ENCODE results near the gene SYPL1. TPM values are rescaled to one million over a fixed set of nuclear protein-coding genes. Genes with fewer than 3 reads are reported as not detected.
A peak's percentile ranks its signal among the peaks of the same experiment; 100 is the strongest.

Gene SYPL1
- total RNA-seq, 2 experiments from 2014 or later: 51.3 to 52.4 TPM

GRCh38 chr7:106108991-106109390 is 3.1 kb downstream of the SYPL1 start:
- CTCF ChIA-PET: interaction anchor here (1.8 kb wide), 1 partner anchor 38 kb away, joined by 7 read pairs; no protein-coding TSS in a partner anchor
- peaks cover 35% of the 10 kb centered on the region for H3K36me3 Mint-ChIP-seq (ENCODE audit: low read depth)
- POLR2A ChIA-PET: interaction anchor here (1.8 kb wide), 1 partner anchor 26 kb away, joined by 5 read pairs; no protein-coding TSS in a partner anchor
- no peaks in the 10 kb centered on the region for H3K27me3 Mint-ChIP-seq (ENCODE audit: low read depth)
- peaks cover 50% of the 10 kb centered on the region for H3K4me1 Mint-ChIP-seq (ENCODE audit: low read depth)
- no peak for ATAC-seq
- DNase-seq: no peak
- peak overlapping the region; percentile 20 for H3K4me3 Mint-ChIP-seq
- H3K27ac Mint-ChIP-seq: no peak overlapping the region
- no peaks in the 10 kb centered on the region for H3K9me3 Mint-ChIP-seq (ENCODE audit: insufficient read depth)

GRCh38 chr7:106104721-106105260 is 7.3 kb downstream of the SYPL1 start:
- ATAC-seq: no peak
- H3K9me3 Mint-ChIP-seq (ENCODE audit: insufficient read depth): no peaks in the 10 kb centered on the region
- ChIA-PET POLR2A (no interaction called here), CTCF (interaction anchor here (1.2 to 1.4 kb wide), 2 partner anchors 46 to 49 kb away, joined by 4 read pairs; no protein-coding TSS in a partner anchor)
- H3K36me3 Mint-ChIP-seq (ENCODE audit: low read depth): peaks cover 43% of the 10 kb centered on the region
- DNase-seq: no peak
- no peak overlapping the region for H3K4me3 Mint-ChIP-seq
- no peak overlapping the region for H3K27ac Mint-ChIP-seq
- peaks cover 59% of the 10 kb centered on the region for H3K4me1 Mint-ChIP-seq (ENCODE audit: low read depth)
- H3K27me3 Mint-ChIP-seq (ENCODE audit: low read depth): no peaks in the 10 kb centered on the region

- Mint-ChIP-seq H3K27ac (no peak overlapping the region), H3K4me1 (ENCODE audit: low read depth) (peaks cover 54% of the 10 kb centered on the region), H3K4me3 (no peak overlapping the region), H3K27me3 (ENCODE audit: low read depth) (no peaks in the 10 kb centered on the region), H3K9me3 (ENCODE audit: insufficient read depth) (no peaks in the 10 kb centered on the region), H3K36me3 (ENCODE audit: low read depth) (peaks cover 41% of the 10 kb centered on the region)
- POLR2A ChIA-PET: interaction anchor here (0.7 to 1.5 kb wide), 4 partner anchors 9 to 181 kb away, joined by 3 to 4 read pairs (median 4); partner anchors contain the start of gene SYPL1
- no peak for ATAC-seq
- DNase-seq: no peak
- CTCF ChIA-PET: interaction anchor here (0.9 to 1.5 kb wide), 5 partner anchors 8 to 52 kb away, joined by 4 to 9 read pairs (median 5); partner anchors contain the start of gene SYPL1
Observed at GRCh38 chr7:106102387-106102966, 9.6 kb downstream of the SYPL1 start.

GRCh38 chr7:106101726-106102125 is 10.4 kb downstream of the SYPL1 start:
- no peak overlapping the region for H3K4me3 Mint-ChIP-seq
- ATAC-seq (no peak), DNase-seq (no peak)
- H3K4me1 Mint-ChIP-seq (ENCODE audit: low read depth): peaks cover 54% of the 10 kb centered on the region
- ChIA-PET POLR2A (no interaction called here), CTCF (interaction anchor here (1.5 kb wide), 1 partner anchor 53 kb away, joined by 9 read pairs; no protein-coding TSS in a partner anchor)
- no peaks in the 10 kb centered on the region for H3K9me3 Mint-ChIP-seq (ENCODE audit: insufficient read depth)
- no peaks in the 10 kb centered on the region for H3K27me3 Mint-ChIP-seq (ENCODE audit: low read depth)
- H3K36me3 Mint-ChIP-seq (ENCODE audit: low read depth): peaks cover 44% of the 10 kb centered on the region
- H3K27ac Mint-ChIP-seq: no peak overlapping the region

GRCh38 chr7:106100863-106101629 is 11.1 kb downstream of the SYPL1 start:
- no peak for ATAC-seq
- Mint-ChIP-seq H3K27me3 (ENCODE audit: low read depth) (no peaks in the 10 kb centered on the region), H3K9me3 (ENCODE audit: insufficient read depth) (no peaks in the 10 kb centered on the region), H3K4me1 (ENCODE audit: low read depth) (peaks cover 54% of the 10 kb centered on the region), H3K36me3 (ENCODE audit: low read depth) (peaks cover 45% of the 10 kb centered on the region), H3K4me3 (no peak overlapping the region), H3K27ac (peak overlapping the region; percentile 2)
- no peak for DNase-seq
- ChIA-PET POLR2A (no interaction called here), CTCF (interaction anchor here (1.2 to 1.5 kb wide), 2 partner anchors 9 to 44 kb away, joined by 5 to 7 read pairs; no protein-coding TSS in a partner anchor)

GRCh38 chr7:106099539-106099938 is 12.6 kb downstream of the SYPL1 start:
- Mint-ChIP-seq H3K4me3 (no peak overlapping the region), H3K36me3 (ENCODE audit: low read depth) (peaks cover 43% of the 10 kb centered on the region), H3K9me3 (ENCODE audit: insufficient read depth) (no peaks in the 10 kb centered on the region), H3K4me1 (ENCODE audit: low read depth) (peaks cover 45% of the 10 kb centered on the region), H3K27ac (no peak overlapping the region), H3K27me3 (ENCODE audit: low read depth) (no peaks in the 10 kb centered on the region)
- ATAC-seq: no peak
- DNase-seq: no peak
- ChIA-PET CTCF (interaction anchor here (1.5 kb wide), 1 partner anchor 42 kb away, joined by 5 read pairs; no protein-coding TSS in a partner anchor), POLR2A (no interaction called here)

- DNase-seq: no peak
- ChIA-PET POLR2A (no interaction called here), CTCF (no interaction called here)
- H3K4me1 Mint-ChIP-seq (ENCODE audit: low read depth): peaks cover 43% of the 10 kb centered on the region
- no peaks in the 10 kb centered on the region for H3K27me3 Mint-ChIP-seq (ENCODE audit: low read depth)
- peaks cover 43% of the 10 kb centered on the region for H3K36me3 Mint-ChIP-seq (ENCODE audit: low read depth)
- H3K27ac Mint-ChIP-seq: no peak overlapping the region
- H3K9me3 Mint-ChIP-seq (ENCODE audit: insufficient read depth): no peaks in the 10 kb centered on the region
- ATAC-seq: no peak
- no peak overlapping the region for H3K4me3 Mint-ChIP-seq
Observed at GRCh38 chr7:106098889-106099288, 13.2 kb downstream of the SYPL1 start.

GRCh38 chr7:106095634-106096033 is 16.5 kb downstream of the SYPL1 start:
- ChIA-PET CTCF (interaction anchor here (2.3 to 2.6 kb wide), 2 partner anchors 23 to 38 kb away, joined by 8 to 11 read pairs; no protein-coding TSS in a partner anchor), POLR2A (interaction anchor here (0.7 kb wide), 1 partner anchor 15 kb away, joined by 5 read pairs; no protein-coding TSS in a partner anchor)
- peaks cover 21% of the 10 kb centered on the region for H3K4me1 Mint-ChIP-seq (ENCODE audit: low read depth)
- H3K36me3 Mint-ChIP-seq (ENCODE audit: low read depth): peaks cover 45% of the 10 kb centered on the region
- H3K27me3 Mint-ChIP-seq (ENCODE audit: low read depth): no peaks in the 10 kb centered on the region
- DNase-seq (no peak), ATAC-seq (no peak)
- no peaks in the 10 kb centered on the region for H3K9me3 Mint-ChIP-seq (ENCODE audit: insufficient read depth)
- H3K27ac Mint-ChIP-seq: no peak overlapping the region
- no peak overlapping the region for H3K4me3 Mint-ChIP-seq

GRCh38 chr7:106094780-106095179 is 17.3 kb downstream of the SYPL1 start:
- ATAC-seq: no peak
- H3K4me1 Mint-ChIP-seq (ENCODE audit: low read depth): peaks cover 13% of the 10 kb centered on the region
- H3K9me3 Mint-ChIP-seq (ENCODE audit: insufficient read depth): no peaks in the 10 kb centered on the region
- H3K4me3 Mint-ChIP-seq: no peak overlapping the region
- peaks cover 52% of the 10 kb centered on the region for H3K36me3 Mint-ChIP-seq (ENCODE audit: low read depth)
- ChIA-PET CTCF (interaction anchor here (1.0 to 2.6 kb wide), 7 partner anchors 8 to 59 kb away, joined by 3 to 11 read pairs (median 6); no protein-coding TSS in a partner anchor), POLR2A (no interaction called here)
- no peaks in the 10 kb centered on the region for H3K27me3 Mint-ChIP-seq (ENCODE audit: low read depth)
- DNase-seq: no peak
- no peak overlapping the region for H3K27ac Mint-ChIP-seq

- ATAC-seq (no peak), DNase-seq (no peak)
- H3K4me3 Mint-ChIP-seq: no peak overlapping the region
- POLR2A ChIA-PET: interaction anchor here (1.2 kb wide), 1 partner anchor 20 kb away, joined by 3 read pairs; the partner anchor contains the start of gene SYPL1
- no peak overlapping the region for H3K27ac Mint-ChIP-seq
- peaks cover 61% of the 10 kb centered on the region for H3K36me3 Mint-ChIP-seq (ENCODE audit: low read depth)
- no peaks in the 10 kb centered on the region for H3K9me3 Mint-ChIP-seq (ENCODE audit: insufficient read depth)
- H3K27me3 Mint-ChIP-seq (ENCODE audit: low read depth): no peaks in the 10 kb centered on the region
- CTCF ChIA-PET: no interaction called here
- H3K4me1 Mint-ChIP-seq (ENCODE audit: low read depth): peaks cover 2% of the 10 kb centered on the region
Observed at GRCh38 chr7:106092204-106092603, 19.9 kb downstream of the SYPL1 start.

GRCh38 chr7:106089647-106090046 is 22.5 kb downstream of the SYPL1 start:
- H3K36me3 Mint-ChIP-seq (ENCODE audit: low read depth): peaks cover 58% of the 10 kb centered on the region
- peaks cover 3% of the 10 kb centered on the region for H3K4me1 Mint-ChIP-seq (ENCODE audit: low read depth)
- H3K9me3 Mint-ChIP-seq (ENCODE audit: insufficient read depth): no peaks in the 10 kb centered on the region
- H3K27ac Mint-ChIP-seq: no peak overlapping the region
- no peak for ATAC-seq
- ChIA-PET CTCF (interaction anchor here (0.9 to 1.5 kb wide), 2 partner anchors 14 to 65 kb away, joined by 3 to 4 read pairs; no protein-coding TSS in a partner anchor), POLR2A (no interaction called here)
- H3K27me3 Mint-ChIP-seq (ENCODE audit: low read depth): no peaks in the 10 kb centered on the region
- DNase-seq: no peak
- H3K4me3 Mint-ChIP-seq: no peak overlapping the region

All from activated CD8-positive, alpha-beta T cell treated with anti-CD3 and anti-CD28 coated beads, Interleukin-2, amount 10 ng/mL, durations not matched to agents 7 days and 5 days (primary cell).